ENCODE results near the gene CASK.
"Not testable (repeated sequence)": the region's sequence is repeated elsewhere in the genome, so short reads cannot be mapped to it uniquely, and the experiment has no call there.

The CASK gene

DNA sequence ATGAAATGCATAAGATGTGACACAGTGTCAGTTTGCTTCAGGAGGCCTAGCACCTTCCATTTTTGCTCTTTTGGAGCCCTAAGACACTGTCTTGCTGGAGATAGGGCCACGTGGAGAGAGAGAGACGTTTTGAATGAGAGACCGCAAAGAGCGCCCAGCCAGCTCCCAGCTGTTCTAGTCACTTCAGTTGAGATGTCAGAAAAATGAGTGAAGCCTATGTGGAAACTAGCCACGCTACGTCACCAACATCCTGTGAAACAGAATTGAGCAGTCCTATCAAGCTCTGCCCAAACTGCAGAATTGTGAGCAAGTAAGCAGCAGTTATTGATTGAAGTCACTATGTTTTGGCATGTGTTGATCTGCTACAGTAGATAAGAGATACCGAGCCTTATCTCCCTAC, 186.3 kb downstream of the CASK start:
- in situ Hi-C loops (cut with MboI; ENCODE audit: low sequenced_read_pairs) = no loop called here

DNA sequence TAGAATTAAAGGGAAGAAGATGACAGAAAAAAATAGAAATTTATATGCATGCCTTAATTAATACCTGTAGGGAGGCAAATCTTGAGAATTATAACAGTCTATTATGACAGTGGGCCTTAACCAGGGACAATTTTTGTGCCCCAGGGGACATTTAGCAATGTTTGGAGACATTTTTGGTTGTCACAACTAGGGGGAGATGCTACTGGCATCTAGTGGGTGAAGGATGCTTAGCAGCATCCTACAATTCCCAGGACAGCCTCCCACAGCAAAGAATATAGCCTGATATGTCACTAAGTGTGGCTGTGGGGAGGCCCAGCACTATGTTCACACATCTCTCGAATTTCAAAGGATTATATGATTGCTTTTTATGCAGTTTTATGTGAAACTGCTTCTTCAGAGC, 188.8 kb downstream of the CASK start:
- in situ Hi-C loops (cut with MboI; ENCODE audit: low sequenced_read_pairs) = no loop called here

DNA sequence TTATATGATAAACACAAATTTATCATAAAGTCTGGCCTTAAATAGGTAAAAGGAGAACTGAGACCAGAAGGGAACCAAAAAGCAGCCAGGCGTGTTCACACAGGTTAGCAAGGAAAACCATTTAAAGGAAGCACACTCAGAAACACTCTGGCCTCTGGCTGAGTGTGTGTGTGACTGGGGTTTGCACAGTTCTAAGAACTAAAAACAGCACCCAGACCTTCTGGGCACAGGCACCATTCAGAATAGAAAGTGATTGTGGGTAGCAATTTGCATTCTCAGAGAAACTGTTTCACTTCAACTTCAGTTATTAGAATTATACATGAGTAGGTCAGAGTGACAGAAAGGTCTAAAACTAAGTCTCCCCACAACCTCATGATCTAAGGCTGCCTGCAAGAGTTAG, 189.4 kb downstream of the CASK start:
- in situ Hi-C loops (cut with MboI; ENCODE audit: low sequenced_read_pairs) = no loop called here

DNA sequence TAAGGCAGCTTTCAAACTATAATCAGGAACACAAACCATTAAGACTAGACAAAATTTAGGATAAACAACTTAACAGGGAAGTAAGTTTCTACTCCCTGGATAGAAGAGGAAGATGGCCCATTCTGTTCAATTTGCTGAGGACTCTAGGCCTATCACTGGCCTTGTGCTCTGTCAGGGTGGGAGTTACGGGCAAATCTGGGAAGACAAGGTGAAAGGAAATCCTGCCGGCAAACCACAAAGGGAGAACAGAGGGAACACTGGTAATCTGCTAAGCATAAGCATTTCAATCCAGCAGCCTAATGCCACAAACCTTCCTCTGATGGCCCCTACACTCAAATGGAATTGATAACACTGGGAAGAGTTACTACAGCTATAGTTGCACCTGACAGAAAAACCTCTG, 191.1 kb downstream of the CASK start:
- in situ Hi-C loops (cut with MboI; ENCODE audit: low sequenced_read_pairs) = no loop called here

GRCh38 chrX:41730081-41730480, 193.3 kb downstream of the CASK start:
- in situ Hi-C loops (cut with MboI; ENCODE audit: low sequenced_read_pairs) = no loop called here

DNA sequence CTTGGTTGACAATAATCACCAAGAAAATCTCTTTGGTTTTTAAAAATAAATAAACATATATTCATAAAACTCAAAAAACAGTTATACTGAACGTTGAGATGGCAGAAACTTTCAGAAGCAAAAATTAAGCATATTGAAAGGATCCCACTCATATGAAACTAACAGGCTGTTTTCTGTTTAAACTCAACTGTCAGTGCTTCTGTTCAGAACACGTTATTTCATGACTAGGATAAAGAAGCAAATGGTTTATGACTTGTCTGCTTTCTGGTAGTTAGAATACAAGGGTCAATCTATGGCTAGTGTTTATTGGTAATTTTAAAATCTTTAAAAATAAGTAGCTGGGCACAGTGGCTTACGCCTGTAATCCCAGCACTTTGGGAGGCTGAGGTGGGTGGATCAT, 195.2 kb downstream of the CASK start:
- in situ Hi-C loops (cut with MboI; ENCODE audit: low sequenced_read_pairs) = no loop called here

DNA sequence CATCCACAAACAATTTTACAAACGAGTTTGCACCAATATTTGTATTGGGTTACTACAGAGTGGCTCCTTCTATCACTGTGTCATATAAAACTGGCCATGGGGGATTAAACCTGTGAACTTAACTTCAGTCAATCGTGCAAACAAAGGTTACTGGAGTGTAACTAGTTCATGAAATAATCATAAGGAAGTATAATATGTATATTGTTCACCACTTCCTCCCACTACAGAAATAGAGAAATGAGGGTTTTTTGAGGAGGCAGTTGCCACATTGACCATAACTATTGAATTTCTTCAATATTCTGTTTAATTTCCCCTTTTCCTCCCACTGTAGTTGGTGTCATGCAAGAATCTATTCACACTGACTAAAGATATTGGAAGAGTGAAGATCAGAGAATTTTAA, 199.5 kb downstream of the CASK start, which contains the start of gene GPR82:
GPR82 (plus strand) TSS at position 356 of the 400 bp plus-strand sequence. CDS start 2,846 bp downstream, outside the sequence.
- in situ Hi-C loops (cut with MboI; ENCODE audit: low sequenced_read_pairs) = no loop called here

- in situ Hi-C loops (cut with MboI; ENCODE audit: low sequenced_read_pairs) = no loop called here
These were observed 200.3 kb downstream of the CASK start for GRCh38 chrX:41722816-41723618.

- in situ Hi-C loops (cut with MboI; ENCODE audit: low sequenced_read_pairs) = no loop called here
These were observed 201.1 kb downstream of the CASK start for GRCh38 chrX:41722214-41722613.

GRCh38 chrX:41721590-41721989, 201.8 kb downstream of the CASK start:
- in situ Hi-C loops (cut with MboI; ENCODE audit: low sequenced_read_pairs) = no loop called here

- in situ Hi-C loops (cut with MboI; ENCODE audit: low sequenced_read_pairs) = no loop called here
These were observed 203.1 kb downstream of the CASK start for GRCh38 chrX:41720125-41720779.

DNA sequence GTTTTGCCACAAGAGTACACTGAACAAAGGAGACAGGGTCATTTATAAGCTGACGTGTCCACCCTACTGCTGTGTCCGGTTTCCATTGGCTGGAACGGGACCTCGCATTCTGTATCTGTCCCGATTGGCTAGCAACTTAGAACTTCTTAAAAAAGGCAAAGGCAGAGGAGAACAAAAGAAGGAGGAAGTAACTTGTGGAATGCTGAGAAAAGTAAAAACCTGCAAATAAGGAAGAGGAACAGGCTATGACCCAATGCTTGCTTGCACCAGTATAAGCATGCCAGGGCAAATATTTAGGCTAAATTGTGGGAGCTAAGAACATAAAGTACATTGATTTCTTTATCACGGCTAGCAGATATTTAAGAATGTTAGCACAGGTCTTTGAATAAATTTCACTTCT, 203.7 kb downstream of the CASK start:
- in situ Hi-C loops (cut with MboI; ENCODE audit: low sequenced_read_pairs) = not testable (repeated sequence)

DNA sequence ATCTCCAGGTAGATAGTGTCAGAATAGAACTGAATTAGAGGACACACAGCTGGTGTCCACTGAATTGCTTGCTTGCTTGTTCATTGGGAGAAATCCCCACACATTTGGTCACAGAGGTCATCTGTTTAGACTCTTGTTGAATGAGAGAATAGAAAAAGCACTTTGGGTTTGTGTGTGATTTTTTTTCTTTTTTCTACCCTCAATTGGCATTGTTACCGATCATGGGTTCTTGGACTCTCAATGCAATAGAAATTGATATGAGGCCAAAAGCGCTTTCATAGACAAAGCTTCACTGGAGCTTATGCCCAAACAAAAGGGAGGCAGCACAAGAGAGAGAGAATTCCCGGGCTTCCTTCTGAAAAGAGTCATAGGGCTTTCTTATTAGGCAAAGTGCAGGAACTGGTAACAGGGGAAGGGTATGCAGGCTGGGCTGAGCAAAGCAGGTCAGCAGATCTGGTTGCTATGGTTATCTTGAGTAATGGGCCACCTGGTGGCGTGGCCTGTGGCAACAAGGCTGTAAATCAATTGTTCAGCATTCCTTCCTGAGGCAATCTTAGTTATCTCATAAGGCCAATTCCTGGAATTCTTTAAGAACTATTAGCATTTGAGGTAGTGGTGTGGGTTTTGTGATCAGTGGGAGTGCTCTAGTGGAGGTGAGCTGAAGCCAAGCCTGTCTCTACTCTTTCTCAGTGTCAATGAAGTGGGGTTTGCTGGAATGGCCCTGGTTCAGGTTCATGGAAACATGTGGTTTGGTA, 204.7 kb downstream of the CASK start:
- in situ Hi-C loops (cut with MboI; ENCODE audit: low sequenced_read_pairs) = no loop called here

- in situ Hi-C loops (cut with MboI; ENCODE audit: low sequenced_read_pairs) = no loop called here
These were observed 206.4 kb downstream of the CASK start for GRCh38 chrX:41716767-41717473.

DNA sequence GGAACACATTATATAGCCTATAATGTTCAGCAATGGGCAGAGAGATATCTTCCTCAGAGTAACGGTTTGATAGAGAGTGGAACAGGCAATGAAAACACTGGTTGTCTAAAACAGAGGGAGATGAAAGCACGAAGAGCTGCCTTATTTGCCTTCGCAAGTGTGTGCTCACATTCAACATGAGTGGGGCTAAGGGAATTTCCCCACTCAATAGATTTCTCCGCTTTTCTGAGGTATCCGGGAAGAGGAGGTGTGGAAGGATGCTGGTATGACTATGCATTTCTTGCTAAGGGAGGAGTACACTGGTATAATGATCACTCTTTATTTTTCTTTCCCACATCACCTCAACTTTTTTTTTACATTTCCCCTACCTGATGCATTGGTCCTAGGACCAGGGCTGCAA, 207.1 kb downstream of the CASK start:
- in situ Hi-C loops (cut with MboI; ENCODE audit: low sequenced_read_pairs) = no loop called here

GRCh38 chrX:41711021-41711667, 212.2 kb downstream of the CASK start:
- in situ Hi-C loops (cut with MboI; ENCODE audit: low sequenced_read_pairs) = no loop called here

- in situ Hi-C loops (cut with MboI; ENCODE audit: low sequenced_read_pairs) = no loop called here
These were observed 214.9 kb downstream of the CASK start for GRCh38 chrX:41708486-41708885.

- in situ Hi-C loops (cut with MboI; ENCODE audit: low sequenced_read_pairs) = no loop called here
These were observed 216.1 kb downstream of the CASK start for GRCh38 chrX:41707218-41707617.

DNA sequence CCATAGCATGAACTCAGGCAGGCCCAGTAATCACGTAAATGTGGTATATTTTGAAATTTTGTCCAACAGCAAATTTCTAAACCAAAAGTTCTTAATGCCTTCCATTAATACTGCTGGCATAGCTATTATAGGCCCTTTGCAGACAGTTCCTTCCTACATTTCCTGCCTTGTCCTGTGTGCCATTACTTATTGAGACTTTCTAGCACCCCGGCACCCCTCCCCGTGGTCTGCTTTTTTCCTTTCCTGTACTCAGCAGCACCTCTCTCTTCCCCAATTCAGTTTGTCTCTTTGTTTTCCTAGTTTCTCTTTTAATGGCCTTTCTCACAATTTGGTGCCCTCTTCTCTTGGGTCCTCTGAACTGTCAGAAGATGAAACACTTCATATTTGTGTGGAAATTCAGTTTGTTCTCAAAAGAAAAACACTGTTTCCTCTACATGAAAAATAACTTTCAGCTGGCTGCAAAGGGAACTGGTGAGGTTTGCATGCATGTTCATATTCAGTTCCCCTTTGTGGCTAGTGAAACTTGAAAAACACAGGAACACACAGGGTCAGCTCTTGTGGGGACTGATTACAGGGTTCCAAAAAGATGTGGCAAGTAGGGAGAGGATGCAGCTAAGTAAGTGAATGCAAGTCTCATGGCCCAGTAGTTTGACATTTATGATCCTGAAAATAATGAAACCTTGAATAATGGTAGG, 217.5 kb downstream of the CASK start:
- in situ Hi-C loops (cut with MboI; ENCODE audit: low sequenced_read_pairs) = no loop called here

- in situ Hi-C loops (cut with MboI; ENCODE audit: low sequenced_read_pairs) = no loop called here
These were observed 218.3 kb downstream of the CASK start for GRCh38 chrX:41705042-41705441.
